Bronchial epithelial cell (primary cell): Measurements from ENCODE around the gene CACNA2D4. TPM values are rescaled to one million over a fixed set of nuclear protein-coding genes. Genes with fewer than 3 reads are reported as not detected.

Experiments
- DNase-seq: peaks from one replicate; pipeline ENCODE4 v3.0.0-alpha.2; 2010; ENCODE audit warnings: low read depth
- FAIRE-seq: peaks from 2 replicates; lab custom pipeline; 2011; peaks lifted over from hg19 to GRCh38; lab: Jason Lieb, UNC
- H3K27me3 ChIP-seq: 2 replicates; pipeline ENCODE4 v1.5.1; 2011; ENCODE audit warnings: low read length; ENCODE audit not compliant: control insufficient read depth, insufficient read depth
- H3K36me3 ChIP-seq: 2 replicates; pipeline ENCODE4 v1.5.1; 2011; ENCODE audit warnings: low read length; ENCODE audit not compliant: control insufficient read depth, insufficient read depth
- H3K4me3 ChIP-seq: 2 replicates; pipeline ENCODE4 v1.5.1; 2011; ENCODE audit warnings: mild to moderate bottlenecking, low read depth, low read length, control low read depth
- CTCF ChIP-seq: IDR thresholded peaks from 2 replicates; pipeline ENCODE4 v1.5.1; 2011; ENCODE audit warnings: mild to moderate bottlenecking, moderate library complexity, low read length, control low read depth, inconsistent platforms; ENCODE audit not compliant: insufficient read depth, severe bottlenecking
- total RNA-seq: library from RNA; depleted of rRNA; stranded (reverse); fragments of >200 nt; gene quantifications from 2 replicates; pipeline ENCODE4 v1.2.1, GENCODE V29; 2014

CACNA2D4 gene
- total RNA-seq, 1 donor from 2014 or later = not detected

GRCh38 chr12:1790444-1790843 lies 128.0 kb downstream of the CACNA2D4 start:
- TF ChIP-seq CTCF = no peak
- no peak for DNase-seq
- peak; percentile 81 for FAIRE-seq

GRCh38 chr12:1787714-1788113 lies 130.7 kb downstream of the CACNA2D4 start:
- Histone ChIP-seq H3K27me3 (no peaks in the 10 kb centered on the region), H3K4me3 (no peak overlapping the region), H3K36me3 (peaks cover 12% of the 10 kb centered on the region)
- DNase-seq (no peak), FAIRE-seq (no peak)
- TF ChIP-seq CTCF = no peak

More at GRCh38 chr12:1790444-1790843, 128.0 kb downstream of the CACNA2D4 start:
- Histone ChIP-seq H3K4me3 (no peak overlapping the region), H3K27me3 (no peaks in the 10 kb centered on the region), H3K36me3 (peaks cover 4% of the 10 kb centered on the region)

GRCh38 chr12:1782215-1782614 lies 136.2 kb downstream of the CACNA2D4 start:
- H3K36me3 ChIP-seq = peaks cover 12% of the 10 kb centered on the region
- no peak for FAIRE-seq

GRCh38 chr12:1781772-1782171 lies 136.7 kb downstream of the CACNA2D4 start:
- no peak for FAIRE-seq
- Histone ChIP-seq H3K4me3 (no peak overlapping the region), H3K36me3 (peaks cover 11% of the 10 kb centered on the region), H3K27me3 (no peaks in the 10 kb centered on the region)
- DNase-seq = no peak
- TF ChIP-seq CTCF = no peak

More at GRCh38 chr12:1782215-1782614, 136.2 kb downstream of the CACNA2D4 start:
- no peak for TF ChIP-seq CTCF
- Histone ChIP-seq H3K27me3 (no peaks in the 10 kb centered on the region), H3K4me3 (no peak overlapping the region)
- DNase-seq = no peak

GRCh38 chr12:1779783-1780182 lies 138.7 kb downstream of the CACNA2D4 start:
- FAIRE-seq = no peak
- no peak for DNase-seq
- Histone ChIP-seq H3K4me3 (no peak overlapping the region), H3K36me3 (peaks cover 6% of the 10 kb centered on the region), H3K27me3 (no peaks in the 10 kb centered on the region)
- TF ChIP-seq CTCF = no peak

- DNase-seq = no peak
- TF ChIP-seq CTCF = no peak
- Histone ChIP-seq H3K4me3 (no peak overlapping the region), H3K27me3 (no peaks in the 10 kb centered on the region), H3K36me3 (peaks cover 3% of the 10 kb centered on the region)
- FAIRE-seq = no peak
Observed at GRCh38 chr12:1778911-1779310, 139.5 kb downstream of the CACNA2D4 start.
